Tibial nerve (tissue), 4 donors: ENCODE results near the gene CAMTA1. TPM values are rescaled to one million over a fixed set of nuclear protein-coding genes. Genes with fewer than 3 reads are reported as not detected.
A peak's percentile ranks its signal among the peaks of the same experiment; 100 is the strongest.

Source experiments
- DNase-seq, 2 donors: peaks; one replicate each; pipeline ENCODE4 v3.0.0-alpha.2; 2019; ENCODE audit warnings: low spot score in 2 of 2
- H3K27ac ChIP-seq, 4 donors: fragments of 200-600 bp; sonication (generic) in 3 of 4; one replicate each; pipeline ENCODE4 v1.5.1; 2017 to 2019; ENCODE audit warnings: mild to moderate bottlenecking in 1 of 4
- H3K27me3 ChIP-seq, 2 donors: fragments of 200-600 bp; sonication (generic) in 1 of 2; one replicate each; pipeline versions ENCODE4 v1.5.1 to v1.6.0; 2017 to 2019
- H3K36me3 ChIP-seq, 3 donors: fragments of 200-600 bp; sonication (generic); one replicate each; pipeline ENCODE4 v1.5.1; 2018 to 2019
- H3K4me1 ChIP-seq, 4 donors: fragments of 200-600 bp; sonication (generic) in 3 of 4; one replicate each; pipeline ENCODE4 v1.5.1; 2017 to 2019
- H3K4me3 ChIP-seq, 4 donors: fragments of 200-600 bp; sonication (generic) in 3 of 4; one replicate each; pipeline ENCODE4 v1.5.1; 2017 to 2019; ENCODE audit warnings: mild to moderate bottlenecking in 1 of 4, moderate library complexity in 1 of 4
- H3K9me3 ChIP-seq, 4 donors: fragments of 200-600 bp; sonication (generic) in 3 of 4; one replicate each; pipeline ENCODE4 v1.5.1; 2017 to 2019
- EP300 ChIP-seq, 2 donors: sonication (generic); formaldehyde crosslinking; IDR thresholded peaks; one replicate each; pipeline ENCODE4 v1.6.1; 2017; ENCODE audit warnings: antibody characterized with exemption in 2 of 2, mild to moderate bottlenecking in 1 of 2
- POLR2A ChIP-seq, 2 donors: fragments of 450-650 bp; IDR thresholded peaks; one replicate each; pipeline ENCODE4 v1.6.1; 2017; ENCODE audit warnings: antibody characterized with exemption in 2 of 2, mild to moderate bottlenecking in 2 of 2, moderate library complexity in 2 of 2
- WGBS, 2 donors: methylation state at CpG; one replicate each; pipeline ENCODE4 v1.1.5; 2018; 5-methylcytosine and 5-hydroxymethylcytosine counted together
- total RNA-seq, 4 donors: library from RNA; depleted of rRNA; stranded (reverse); fragments of >200 nt; gene quantifications; one replicate each; pipeline ENCODE4 v1.1.0, GENCODE V29; 2016
- TF ChIP-seq, protein P1 (sequence below), 5 experiments: fragments of 200-600 bp in 3 of 5; fragments of 450-650 bp in 2 of 5; sonication (generic) in 3 of 5; IDR thresholded peaks; one replicate each; pipeline ENCODE4 v1.5.1; 2016 to 2019; ENCODE audit warnings: antibody characterized with exemption in 5 of 5, mild to moderate bottlenecking in 3 of 5, moderate library complexity in 2 of 5

CAMTA1 gene
- total RNA-seq, 4 donors from 2014 or later, result 41.8 to 104 (median 87.2) TPM

DNA sequence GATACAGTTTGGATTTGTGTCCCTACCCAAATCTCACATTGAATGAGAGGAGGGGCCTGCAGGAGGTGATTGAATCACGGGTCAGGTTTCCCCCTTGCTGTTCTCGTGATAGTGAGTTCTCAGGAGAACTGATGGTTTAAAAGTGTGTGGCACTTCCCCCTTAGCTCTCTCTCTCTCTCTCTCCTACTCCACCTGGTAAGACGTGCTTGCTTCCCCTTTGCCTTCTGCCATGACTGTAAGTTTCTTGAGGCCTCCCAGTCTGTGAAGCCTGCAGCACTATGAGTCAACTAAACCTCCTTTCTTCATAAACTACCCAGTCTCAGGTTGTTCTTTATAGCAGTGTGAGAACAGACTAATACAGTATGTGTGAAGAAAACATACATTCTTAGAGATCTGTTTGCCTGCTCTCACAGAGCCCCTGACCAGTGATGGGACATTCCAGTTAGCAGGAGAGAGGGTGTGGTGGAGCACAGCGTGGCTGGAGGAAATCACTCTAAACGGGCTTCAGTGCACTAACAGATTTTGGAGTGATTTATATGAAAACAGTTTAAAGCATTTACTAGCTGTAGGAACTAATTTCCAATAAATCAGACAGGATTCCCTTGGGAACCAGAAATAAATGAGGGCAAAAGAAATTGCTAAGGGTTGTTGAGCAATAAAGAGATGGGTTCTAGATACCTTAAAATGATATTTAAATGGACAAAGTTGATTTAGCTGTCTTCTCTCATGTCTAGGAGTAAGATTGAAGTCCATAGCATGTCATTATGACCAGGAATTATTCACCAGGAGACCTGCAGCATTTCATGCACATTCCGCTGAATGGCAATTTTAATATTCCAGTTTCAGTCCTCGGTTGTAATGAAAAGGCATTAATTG lies 411.0 kb downstream of the CAMTA1 start:
- Histone ChIP-seq H3K9me3 (no peaks in the 10 kb centered on the region), H3K4me1 (no peaks in the 10 kb centered on the region), H3K27ac (no peak overlapping the region), H3K4me3 (no peak overlapping the region), H3K36me3 (no peaks in the 10 kb centered on the region), H3K27me3 (no peaks in the 10 kb centered on the region)
- DNase-seq, result no peak
- 57 to 61% methylated on average over 7 of the region's 7 CpGs for WGBS, 2 donors
- TF ChIP-seq, protein P1, sequence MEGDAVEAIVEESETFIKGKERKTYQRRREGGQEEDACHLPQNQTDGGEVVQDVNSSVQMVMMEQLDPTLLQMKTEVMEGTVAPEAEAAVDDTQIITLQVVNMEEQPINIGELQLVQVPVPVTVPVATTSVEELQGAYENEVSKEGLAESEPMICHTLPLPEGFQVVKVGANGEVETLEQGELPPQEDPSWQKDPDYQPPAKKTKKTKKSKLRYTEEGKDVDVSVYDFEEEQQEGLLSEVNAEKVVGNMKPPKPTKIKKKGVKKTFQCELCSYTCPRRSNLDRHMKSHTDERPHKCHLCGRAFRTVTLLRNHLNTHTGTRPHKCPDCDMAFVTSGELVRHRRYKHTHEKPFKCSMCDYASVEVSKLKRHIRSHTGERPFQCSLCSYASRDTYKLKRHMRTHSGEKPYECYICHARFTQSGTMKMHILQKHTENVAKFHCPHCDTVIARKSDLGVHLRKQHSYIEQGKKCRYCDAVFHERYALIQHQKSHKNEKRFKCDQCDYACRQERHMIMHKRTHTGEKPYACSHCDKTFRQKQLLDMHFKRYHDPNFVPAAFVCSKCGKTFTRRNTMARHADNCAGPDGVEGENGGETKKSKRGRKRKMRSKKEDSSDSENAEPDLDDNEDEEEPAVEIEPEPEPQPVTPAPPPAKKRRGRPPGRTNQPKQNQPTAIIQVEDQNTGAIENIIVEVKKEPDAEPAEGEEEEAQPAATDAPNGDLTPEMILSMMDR (IDR thresholded peaks at IDR 0.05), result no peak
- TF ChIP-seq EP300 (IDR thresholded peaks at IDR 0.05) (no peak), POLR2A (IDR thresholded peaks at IDR 0.05) (no peak)

DNA sequence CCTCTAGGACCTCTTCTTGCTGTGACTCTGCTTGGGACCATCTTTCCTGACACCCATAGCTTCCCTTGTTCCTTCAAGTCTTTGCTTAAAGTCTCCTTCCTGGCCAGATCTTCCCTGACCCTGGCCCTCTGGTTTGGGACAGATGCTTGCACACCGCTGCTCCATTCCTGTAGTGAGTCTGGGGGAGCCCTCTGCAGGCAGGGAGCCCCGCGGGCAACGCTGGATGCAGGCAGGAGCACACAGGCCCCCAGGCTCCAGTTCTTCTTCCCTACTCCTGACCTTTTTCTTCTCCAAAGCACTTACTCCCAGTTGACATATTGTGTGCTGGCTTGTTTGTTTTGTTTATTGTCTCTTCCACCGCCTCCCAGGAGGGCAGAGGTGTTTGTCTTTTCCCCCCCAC lies 413.4 kb downstream of the CAMTA1 start:
- Histone ChIP-seq H3K4me1 (no peaks in the 10 kb centered on the region), H3K9me3 (no peaks in the 10 kb centered on the region), H3K4me3 (no peak overlapping the region), H3K27ac (no peak overlapping the region), H3K36me3 (no peaks in the 10 kb centered on the region), H3K27me3 (no peaks in the 10 kb centered on the region)
- 67 to 77% methylated on average over 5 of the region's 5 CpGs for WGBS, 2 donors
- TF ChIP-seq, protein P1 (IDR thresholded peaks at IDR 0.05), result no peak
- TF ChIP-seq POLR2A (IDR thresholded peaks at IDR 0.05), result no peak
- TF ChIP-seq EP300 (IDR thresholded peaks at IDR 0.05), result no peak
- no peak for DNase-seq

DNA sequence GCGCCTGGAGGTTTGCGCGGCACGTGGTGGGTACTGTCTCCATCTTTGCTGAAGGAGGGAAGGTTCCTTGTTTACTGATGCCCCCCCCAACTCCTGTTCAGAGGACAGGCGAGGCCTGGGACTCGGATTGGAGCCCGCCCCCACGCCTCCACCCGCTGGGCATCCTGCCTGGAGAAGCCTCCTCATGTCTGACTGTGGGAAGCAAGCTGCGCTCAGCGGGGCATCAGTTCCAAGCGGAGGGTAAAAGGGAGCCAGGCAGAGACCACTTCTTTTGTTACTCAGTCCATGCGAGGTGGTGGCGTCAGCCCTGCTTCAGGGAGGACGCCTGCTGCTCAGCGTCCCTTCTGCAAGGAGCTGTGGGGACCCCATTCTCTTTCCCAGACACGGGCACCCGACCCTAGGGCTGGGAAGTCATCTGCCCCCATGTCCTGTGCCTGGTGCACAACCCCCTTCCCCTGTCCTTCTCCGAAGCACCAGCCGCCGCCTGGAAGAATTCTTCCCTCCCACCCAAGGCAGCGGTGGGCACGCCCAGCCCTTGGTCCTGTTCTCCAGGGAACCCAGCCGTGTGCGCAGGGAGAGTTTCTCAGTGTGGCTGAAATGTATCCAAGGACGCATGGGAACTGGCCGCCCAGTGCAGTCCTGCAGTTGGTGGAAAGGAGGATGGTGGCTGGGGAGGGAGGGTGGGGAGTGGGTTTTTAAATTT lies 414.0 kb downstream of the CAMTA1 start:
- no peak for TF ChIP-seq EP300 (IDR thresholded peaks at IDR 0.05)
- TF ChIP-seq, protein P1 (IDR thresholded peaks at IDR 0.05), result no peak
- no peak for TF ChIP-seq POLR2A (IDR thresholded peaks at IDR 0.05)
- DNase-seq, result no peak
- Histone ChIP-seq H3K27me3 (no peaks in the 10 kb centered on the region), H3K9me3 (no peaks in the 10 kb centered on the region), H3K27ac (no peak overlapping the region), H3K36me3 (no peaks in the 10 kb centered on the region), H3K4me3 (no peak overlapping the region), H3K4me1 (no peaks in the 10 kb centered on the region)
- WGBS, 2 donors, result 36 to 62% methylated on average over 26 to 27 of the region's 27 CpGs

DNA sequence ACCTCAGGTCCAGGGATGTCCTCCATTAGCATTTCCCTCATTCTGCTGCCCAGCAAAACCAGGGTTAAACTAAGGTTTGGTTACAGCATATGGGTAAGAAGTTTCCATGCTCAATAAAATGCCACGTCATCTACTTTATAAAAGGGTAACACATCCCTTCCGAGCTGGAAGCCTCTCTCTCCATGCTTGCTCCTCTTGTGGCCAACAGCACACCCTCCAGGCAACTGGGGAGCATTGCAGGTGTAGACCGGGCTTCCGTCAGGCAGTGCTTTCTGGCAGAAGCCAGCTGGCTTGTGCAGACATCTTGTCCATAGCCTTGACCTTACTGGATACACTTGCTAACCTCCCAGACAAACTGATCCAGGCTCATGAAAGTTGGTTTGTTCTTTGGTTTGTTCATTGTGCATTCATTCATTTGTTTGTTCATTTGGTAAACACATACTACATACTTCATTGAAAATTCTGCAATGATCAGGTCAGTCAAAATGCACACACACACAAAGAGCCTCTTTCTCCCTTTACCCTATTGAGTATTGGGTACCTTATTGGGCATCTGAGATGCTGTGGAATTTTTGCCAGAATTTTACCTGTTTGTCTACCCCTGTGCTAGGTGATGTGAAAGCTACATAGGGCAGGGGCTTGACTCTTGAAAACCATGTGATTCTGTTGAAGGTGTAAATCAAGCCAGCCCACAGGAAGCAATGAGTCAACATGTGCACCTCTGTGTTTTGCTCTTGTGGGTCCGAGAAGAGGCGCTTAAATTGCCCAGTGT lies 422.8 kb downstream of the CAMTA1 start:
- no peak for DNase-seq
- Histone ChIP-seq H3K36me3 (no peaks in the 10 kb centered on the region), H3K27ac (no peak overlapping the region), H3K4me3 (no peak overlapping the region), H3K9me3 (no peaks in the 10 kb centered on the region), H3K4me1 (no peaks in the 10 kb centered on the region), H3K27me3 (no peaks in the 10 kb centered on the region)
- no peak for TF ChIP-seq EP300 (IDR thresholded peaks at IDR 0.05)
- TF ChIP-seq, protein P1 (IDR thresholded peaks at IDR 0.05), result peak in 1 of 5 experiments; percentile 14
- 30 to 38% methylated on average over 6 of the region's 6 CpGs for WGBS, 2 donors
